Activated B cell treated with CpG ODN at 0.5 μM for 24 hours (primary cell): Measurements from ENCODE around the gene ESR2. TPM values are rescaled to one million over a fixed set of nuclear protein-coding genes. Genes with fewer than 3 reads are reported as not detected.

ENCODE experiments used
- ATAC-seq: fragments of 200-7000 bp; cut with Tn5 transposase; one replicate; pipeline ENCODE4 v1.10.0; 2021; ENCODE audit warnings: low read depth, mild to moderate bottlenecking, moderate library complexity
- CTCF ChIA-PET: fragments of 350-600 bp; sonication (Branson Sonifier 250); formaldehyde crosslinking; loops from one replicate; lab custom pipeline; 2021; ENCODE audit warnings: antibody characterized with exemption; lab: Charles Lee
- POLR2A ChIA-PET: fragments of 350-600 bp; sonication (Branson Sonifier 250); formaldehyde crosslinking; loops from one replicate; lab custom pipeline; 2021; ENCODE audit warnings: antibody characterized with exemption; lab: Charles Lee
- DNase-seq: peaks from one replicate; pipeline ENCODE4 v3.0.0; 2022
- H3K27ac Mint-ChIP-seq: one replicate; pipeline ENCODE4 v1.8.0; 2020; ENCODE audit warnings: mixed read lengths
- H3K27me3 Mint-ChIP-seq: one replicate; pipeline ENCODE4 v1.8.0; 2021; ENCODE audit warnings: mixed read lengths
- H3K36me3 Mint-ChIP-seq: one replicate; pipeline ENCODE4 v1.8.0; 2021; ENCODE audit warnings: low read depth, mixed read lengths
- H3K4me1 Mint-ChIP-seq: one replicate; pipeline ENCODE4 v1.8.0; 2021; ENCODE audit warnings: mixed read lengths
- H3K4me3 Mint-ChIP-seq: one replicate; pipeline ENCODE4 v1.8.0; 2020; ENCODE audit warnings: mild to moderate bottlenecking, mixed read lengths
- H3K9me3 Mint-ChIP-seq: one replicate; pipeline ENCODE4 v1.8.0; 2020; ENCODE audit warnings: mixed read lengths
- intact Hi-C: fragments of 100-400 bp; cut with micrococcal nuclease; formaldehyde crosslinking; loops from one replicate; pipeline ENCODE4 v1.15.1; 2024
- total RNA-seq: library from RNA; stranded (reverse); gene quantifications from 2 replicates; pipeline ENCODE4 v1.2.3, GENCODE V29; 2022
- TF ChIP-seq, protein P1 (sequence below): fragments of 200-600 bp; IDR thresholded peaks from one replicate; pipeline ENCODE4 v1.8.0; 2022; ENCODE audit warnings: antibody characterized with exemption, mild to moderate bottlenecking

The ESR2 gene
- total RNA-seq, 1 donor from 2014 or later, result 23.2 TPM

DNA sequence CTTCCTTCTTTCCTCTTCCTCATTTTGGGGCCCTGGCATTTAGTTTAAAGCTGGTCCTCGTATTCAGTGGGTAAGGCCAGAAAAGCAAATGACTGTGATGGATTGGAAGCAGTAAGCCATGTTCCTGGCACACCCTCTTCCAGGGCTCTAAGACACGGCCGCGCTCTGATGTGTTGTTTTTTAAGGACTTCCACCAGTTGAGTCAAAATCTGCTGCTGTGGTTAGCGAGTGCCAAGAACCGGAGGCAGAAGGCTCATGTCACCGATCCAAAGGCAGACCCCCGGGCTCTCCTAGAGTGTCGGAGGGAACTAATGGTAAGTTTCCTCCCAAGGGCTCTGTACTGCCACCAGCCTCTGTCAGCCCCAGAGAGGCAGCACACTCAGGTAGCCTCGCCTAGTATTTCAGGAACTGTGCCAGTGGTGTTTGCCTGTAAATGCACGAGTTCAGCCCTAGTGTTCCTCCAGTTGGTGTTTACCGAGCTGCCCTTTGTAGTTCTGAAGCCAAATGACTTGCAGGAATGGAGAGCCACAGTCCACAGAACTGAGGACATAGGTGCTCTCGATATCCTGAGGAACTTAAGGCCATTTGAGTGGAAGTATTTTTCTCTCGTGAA lies 72.7 kb downstream of the ESR2 start:
- Mint-ChIP-seq H3K36me3 (peaks cover 66% of the 10 kb centered on the region), H3K4me1 (peaks cover 64% of the 10 kb centered on the region), H3K9me3 (no peaks in the 10 kb centered on the region), H3K4me3 (peak overlapping the region; percentile 57), H3K27ac (peak overlapping the region; percentile 79), H3K27me3 (no peaks in the 10 kb centered on the region)
- CTCF ChIA-PET, result interaction anchor here (1.8 to 2.1 kb wide), 2 partner anchors 10 to 73 kb away, joined by 5 to 9 read pairs; partner anchors contain the start of gene ESR2
- DNase-seq (no peak), ATAC-seq (peak; percentile 40)
- POLR2A ChIA-PET, result interaction anchor here (1.0 to 7.2 kb wide), 4 partner anchors 11 to 73 kb away, joined by 3 to 51 read pairs (median 6); partner anchors contain the start of gene ESR2
- TF ChIP-seq, protein P1, sequence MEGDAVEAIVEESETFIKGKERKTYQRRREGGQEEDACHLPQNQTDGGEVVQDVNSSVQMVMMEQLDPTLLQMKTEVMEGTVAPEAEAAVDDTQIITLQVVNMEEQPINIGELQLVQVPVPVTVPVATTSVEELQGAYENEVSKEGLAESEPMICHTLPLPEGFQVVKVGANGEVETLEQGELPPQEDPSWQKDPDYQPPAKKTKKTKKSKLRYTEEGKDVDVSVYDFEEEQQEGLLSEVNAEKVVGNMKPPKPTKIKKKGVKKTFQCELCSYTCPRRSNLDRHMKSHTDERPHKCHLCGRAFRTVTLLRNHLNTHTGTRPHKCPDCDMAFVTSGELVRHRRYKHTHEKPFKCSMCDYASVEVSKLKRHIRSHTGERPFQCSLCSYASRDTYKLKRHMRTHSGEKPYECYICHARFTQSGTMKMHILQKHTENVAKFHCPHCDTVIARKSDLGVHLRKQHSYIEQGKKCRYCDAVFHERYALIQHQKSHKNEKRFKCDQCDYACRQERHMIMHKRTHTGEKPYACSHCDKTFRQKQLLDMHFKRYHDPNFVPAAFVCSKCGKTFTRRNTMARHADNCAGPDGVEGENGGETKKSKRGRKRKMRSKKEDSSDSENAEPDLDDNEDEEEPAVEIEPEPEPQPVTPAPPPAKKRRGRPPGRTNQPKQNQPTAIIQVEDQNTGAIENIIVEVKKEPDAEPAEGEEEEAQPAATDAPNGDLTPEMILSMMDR, result no peak
- intact Hi-C loops, result loop anchor here (1.0 to 2.0 kb wide), 2 partner anchors 11 to 15 kb away; no protein-coding TSS in a partner anchor

DNA sequence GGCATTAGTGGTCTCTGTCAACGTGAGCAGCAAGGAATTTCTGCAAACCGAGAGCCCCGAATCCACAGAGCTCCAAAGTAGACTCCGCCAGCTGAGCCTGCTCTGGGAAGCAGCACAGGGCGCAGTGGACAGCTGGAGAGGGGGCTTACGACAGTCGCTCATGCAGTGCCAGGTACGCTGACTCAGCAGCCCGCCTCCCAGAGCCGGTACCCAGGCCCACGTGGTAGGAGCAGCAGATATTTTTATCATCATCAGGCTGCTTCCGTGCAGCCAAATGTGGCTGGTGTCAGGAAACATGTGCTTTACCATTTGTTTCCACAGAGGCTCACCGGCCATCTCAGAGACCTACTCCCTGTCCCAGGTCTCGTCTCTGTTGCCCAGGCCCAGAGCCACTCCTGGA lies 73.7 kb downstream of the ESR2 start:
- H3K27me3 Mint-ChIP-seq, result no peaks in the 10 kb centered on the region
- intact Hi-C loops, result loop anchor here (1.0 kb wide), 1 partner anchor 74 kb away; the partner anchor contains the start of gene ESR2
- TF ChIP-seq, protein P1, result no peak
- peak overlapping the region; percentile 19 for H3K4me3 Mint-ChIP-seq
- peaks cover 74% of the 10 kb centered on the region for H3K36me3 Mint-ChIP-seq
- POLR2A ChIA-PET, result interaction anchor here (1.2 to 7.2 kb wide), 3 partner anchors 12 to 25 kb away, joined by 6 to 51 read pairs (median 7); no protein-coding TSS in a partner anchor
- peaks cover 73% of the 10 kb centered on the region for H3K4me1 Mint-ChIP-seq
- CTCF ChIA-PET, result interaction anchor here (1.8 kb wide), 1 partner anchor 74 kb away, joined by 9 read pairs; the partner anchor contains the start of gene ESR2
- DNase-seq (no peak), ATAC-seq (peak; percentile 40)
- peak overlapping the region; percentile 18 for H3K27ac Mint-ChIP-seq
- H3K9me3 Mint-ChIP-seq, result no peaks in the 10 kb centered on the region

- intact Hi-C loops, result loop anchor here (1.0 kb wide), 1 partner anchor 74 kb away; the partner anchor contains the start of gene ESR2
- H3K27ac Mint-ChIP-seq, result no peak overlapping the region
- no peaks in the 10 kb centered on the region for H3K27me3 Mint-ChIP-seq
- no peaks in the 10 kb centered on the region for H3K9me3 Mint-ChIP-seq
- POLR2A ChIA-PET, result interaction anchor here (1.6 to 7.2 kb wide), 2 partner anchors 12 to 15 kb away, joined by 4 to 51 read pairs; no protein-coding TSS in a partner anchor
- H3K4me1 Mint-ChIP-seq, result peaks cover 73% of the 10 kb centered on the region
- no peak for DNase-seq
- CTCF ChIA-PET, result interaction anchor here (1.8 kb wide), 1 partner anchor 75 kb away, joined by 9 read pairs; the partner anchor contains the start of gene ESR2
- TF ChIP-seq, protein P1, result no peak
- no peak for ATAC-seq
- peak overlapping the region; percentile 19 for H3K4me3 Mint-ChIP-seq
- H3K36me3 Mint-ChIP-seq, result peaks cover 75% of the 10 kb centered on the region
These were observed 74.1 kb downstream of the ESR2 start for GRCh38 chr14:64220056-64220455.

GRCh38 chr14:64218344-64219240 lies 75.6 kb downstream of the ESR2 start:
- ATAC-seq, result peak; percentile 19
- peak overlapping the region; percentile 63 for H3K4me3 Mint-ChIP-seq
- POLR2A ChIA-PET, result interaction anchor here (0.6 to 3.9 kb wide), 10 partner anchors 9 to 75 kb away, joined by 3 to 49 read pairs (median 3); partner anchors contain the start of gene ESR2

More at GRCh38 chr14:64218344-64219240, 75.6 kb downstream of the ESR2 start:
- DNase-seq, result no peak
- no peaks in the 10 kb centered on the region for H3K9me3 Mint-ChIP-seq
- H3K36me3 Mint-ChIP-seq, result peaks cover 65% of the 10 kb centered on the region
- intact Hi-C loops, result loop anchor here (1.0 kb wide), 1 partner anchor 9 kb away; no protein-coding TSS in a partner anchor
- peak overlapping the region; percentile 78 for H3K27ac Mint-ChIP-seq
- CTCF ChIA-PET, result interaction anchor here (0.8 to 1.7 kb wide), 5 partner anchors 17 to 85 kb away, joined by 3 to 6 read pairs (median 3); partner anchors contain the start of gene ESR2
- TF ChIP-seq, protein P1, result no peak
- H3K4me1 Mint-ChIP-seq, result peaks cover 72% of the 10 kb centered on the region
- H3K27me3 Mint-ChIP-seq, result no peaks in the 10 kb centered on the region
